ENCODE data around the gene MRAP2.

Gene MRAP2

DNA sequence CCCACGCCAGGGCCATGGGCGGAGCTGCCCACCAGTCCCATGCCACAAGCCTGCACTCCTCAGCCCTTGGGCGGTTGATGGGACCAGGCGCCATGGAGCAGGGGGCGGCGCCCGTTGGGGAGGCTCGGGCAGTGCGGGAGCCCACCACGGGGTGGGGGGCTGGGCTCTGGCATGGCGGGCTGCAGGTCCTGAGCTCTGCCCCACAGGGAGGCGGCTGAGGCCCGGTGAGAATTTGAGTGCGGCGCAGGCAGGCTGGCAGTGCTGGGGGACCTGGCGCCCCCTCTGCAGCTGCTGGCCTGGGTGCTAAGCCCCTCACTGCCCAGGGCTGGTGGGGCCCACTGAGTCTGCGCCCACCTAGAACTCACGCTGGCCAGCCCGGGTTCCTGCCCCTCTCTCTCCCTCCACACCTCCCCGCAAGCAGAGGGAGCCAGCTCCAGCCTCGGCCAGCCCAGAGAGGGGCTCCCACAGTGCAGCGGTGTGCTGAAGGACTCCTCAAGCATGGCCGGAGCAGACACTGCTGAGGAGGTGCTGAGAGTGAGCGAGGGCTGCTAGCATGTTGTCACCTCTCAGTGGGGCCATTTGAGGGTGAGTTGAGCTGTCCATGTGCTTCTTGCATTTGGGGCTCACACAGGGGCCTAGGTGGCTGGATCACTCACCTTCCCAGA, 4.0 kb downstream of the MRAP2 start:
- Histone ChIP-seq H3K4me1 (no peaks in the 10 kb centered on the region), H2AFZ (no peak overlapping the region), H3K36me3 (ENCODE audit: control insufficient read depth, insufficient read depth, low read length) (no peaks in the 10 kb centered on the region), H3K27ac (no peak overlapping the region), H3K9ac (no peak overlapping the region), H3K4me3 (ENCODE audit: low read depth, low read length) (no peak overlapping the region), H3K4me2 (ENCODE audit: low read length) (no peak overlapping the region), H3K79me2 (no peaks in the 10 kb centered on the region), H3K9me3 (ENCODE audit: control insufficient read depth, low read length) (no peaks in the 10 kb centered on the region), H3K27me3 (ENCODE audit: control insufficient read depth, insufficient read depth, low read length) (no peaks in the 10 kb centered on the region)
- TF ChIP-seq, protein P1, sequence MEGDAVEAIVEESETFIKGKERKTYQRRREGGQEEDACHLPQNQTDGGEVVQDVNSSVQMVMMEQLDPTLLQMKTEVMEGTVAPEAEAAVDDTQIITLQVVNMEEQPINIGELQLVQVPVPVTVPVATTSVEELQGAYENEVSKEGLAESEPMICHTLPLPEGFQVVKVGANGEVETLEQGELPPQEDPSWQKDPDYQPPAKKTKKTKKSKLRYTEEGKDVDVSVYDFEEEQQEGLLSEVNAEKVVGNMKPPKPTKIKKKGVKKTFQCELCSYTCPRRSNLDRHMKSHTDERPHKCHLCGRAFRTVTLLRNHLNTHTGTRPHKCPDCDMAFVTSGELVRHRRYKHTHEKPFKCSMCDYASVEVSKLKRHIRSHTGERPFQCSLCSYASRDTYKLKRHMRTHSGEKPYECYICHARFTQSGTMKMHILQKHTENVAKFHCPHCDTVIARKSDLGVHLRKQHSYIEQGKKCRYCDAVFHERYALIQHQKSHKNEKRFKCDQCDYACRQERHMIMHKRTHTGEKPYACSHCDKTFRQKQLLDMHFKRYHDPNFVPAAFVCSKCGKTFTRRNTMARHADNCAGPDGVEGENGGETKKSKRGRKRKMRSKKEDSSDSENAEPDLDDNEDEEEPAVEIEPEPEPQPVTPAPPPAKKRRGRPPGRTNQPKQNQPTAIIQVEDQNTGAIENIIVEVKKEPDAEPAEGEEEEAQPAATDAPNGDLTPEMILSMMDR (IDR thresholded peaks at IDR 0.05) = no peak

DNA sequence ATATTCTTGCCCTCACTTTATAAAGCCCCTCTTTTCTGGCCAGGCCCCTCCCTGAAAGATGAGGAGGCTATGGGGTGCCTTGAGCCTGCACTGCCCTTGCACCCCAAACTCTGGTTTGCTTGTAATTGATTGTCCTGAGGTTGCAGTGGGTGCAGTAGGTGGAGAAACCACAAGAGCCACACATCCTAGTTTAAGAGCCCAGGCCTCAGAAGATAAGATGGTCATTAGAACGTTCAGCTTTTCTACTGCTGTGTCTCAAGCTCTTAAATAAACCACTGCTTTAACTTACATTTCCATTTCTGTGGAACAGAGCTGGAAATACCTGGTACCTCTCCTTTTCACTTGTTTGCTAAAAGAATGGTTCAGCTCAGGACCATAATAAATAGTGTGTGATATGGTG, 9.0 kb downstream of the MRAP2 start:
- Histone ChIP-seq H2AFZ (no peak overlapping the region), H3K27me3 (ENCODE audit: control insufficient read depth, insufficient read depth, low read length) (no peaks in the 10 kb centered on the region), H3K4me1 (no peaks in the 10 kb centered on the region), H3K4me2 (ENCODE audit: low read length) (no peak overlapping the region), H3K4me3 (ENCODE audit: low read depth, low read length) (no peak overlapping the region), H3K79me2 (no peaks in the 10 kb centered on the region), H3K27ac (no peak overlapping the region), H3K9me3 (ENCODE audit: control insufficient read depth, low read length) (no peaks in the 10 kb centered on the region), H3K9ac (no peak overlapping the region), H3K36me3 (ENCODE audit: control insufficient read depth, insufficient read depth, low read length) (no peaks in the 10 kb centered on the region)
- TF ChIP-seq, protein P1 (IDR thresholded peaks at IDR 0.05) = no peak

GRCh38 chr6:84043555-84043954, 10.0 kb downstream of the MRAP2 start:
- H3K4me2 ChIP-seq (ENCODE audit: low read length) = no peak overlapping the region
- H3K4me1 ChIP-seq = no peaks in the 10 kb centered on the region
- H3K36me3 ChIP-seq (ENCODE audit: control insufficient read depth, insufficient read depth, low read length) = no peaks in the 10 kb centered on the region
- no peak overlapping the region for H3K9ac ChIP-seq
- H3K4me3 ChIP-seq (ENCODE audit: low read depth, low read length) = no peak overlapping the region
- H3K27ac ChIP-seq = no peak overlapping the region
- TF ChIP-seq, protein P1 (IDR thresholded peaks at IDR 0.05) = no peak
- H3K9me3 ChIP-seq (ENCODE audit: control insufficient read depth, low read length) = no peaks in the 10 kb centered on the region
- no peaks in the 10 kb centered on the region for H3K27me3 ChIP-seq (ENCODE audit: control insufficient read depth, insufficient read depth, low read length)
- H3K79me2 ChIP-seq = no peaks in the 10 kb centered on the region
- H2AFZ ChIP-seq = no peak overlapping the region

GRCh38 chr6:84046755-84047154, 13.2 kb downstream of the MRAP2 start:
- no peak overlapping the region for H2AFZ ChIP-seq
- H3K9ac ChIP-seq = no peak overlapping the region
- no peaks in the 10 kb centered on the region for H3K36me3 ChIP-seq (ENCODE audit: control insufficient read depth, insufficient read depth, low read length)
- H3K27ac ChIP-seq = no peak overlapping the region
- no peak overlapping the region for H3K4me2 ChIP-seq (ENCODE audit: low read length)
- no peaks in the 10 kb centered on the region for H3K4me1 ChIP-seq
- no peak overlapping the region for H3K4me3 ChIP-seq (ENCODE audit: low read depth, low read length)
- H3K27me3 ChIP-seq (ENCODE audit: control insufficient read depth, insufficient read depth, low read length) = no peaks in the 10 kb centered on the region
- no peaks in the 10 kb centered on the region for H3K9me3 ChIP-seq (ENCODE audit: control insufficient read depth, low read length)
- H3K79me2 ChIP-seq = no peaks in the 10 kb centered on the region
- TF ChIP-seq, protein P1 (IDR thresholded peaks at IDR 0.05) = no peak

- Histone ChIP-seq H3K4me3 (ENCODE audit: low read depth, low read length) (no peak overlapping the region), H3K36me3 (ENCODE audit: control insufficient read depth, insufficient read depth, low read length) (no peaks in the 10 kb centered on the region), H2AFZ (no peak overlapping the region), H3K4me2 (ENCODE audit: low read length) (no peak overlapping the region), H3K27ac (no peak overlapping the region), H3K27me3 (ENCODE audit: control insufficient read depth, insufficient read depth, low read length) (no peaks in the 10 kb centered on the region), H3K9me3 (ENCODE audit: control insufficient read depth, low read length) (no peaks in the 10 kb centered on the region), H3K9ac (no peak overlapping the region), H3K79me2 (no peaks in the 10 kb centered on the region), H3K4me1 (peaks cover 7% of the 10 kb centered on the region)
- TF ChIP-seq, protein P1 (IDR thresholded peaks at IDR 0.05) = no peak
Observed at GRCh38 chr6:84048588-84048987, 15.0 kb downstream of the MRAP2 start.

Data from parathyroid adenoma (tissue), 2 donors.